ENCODE measurements around the gene CBX6. TPM values are rescaled to one million over a fixed set of nuclear protein-coding genes. Genes with fewer than 3 reads are reported as not detected.

The CBX6 gene
- total and polyA plus RNA-seq, 9 of the 15 experiments (the other 6 are each of a cell fraction or from before 2014, with no cell fraction given) = 0.75 to 31.6 (median 8.0) TPM

GRCh38 chr22:38823076-38823475 lies 48.9 kb downstream of the CBX6 start:
- Histone ChIP-seq H3K27me3 (ENCODE audit: control insufficient read depth in 2 of 2, insufficient read depth in 2 of 2, low read length in 2 of 2) (peaks cover 0 to 16% of the 10 kb centered on the region in 2 experiments; a peak in 3 of 5 replicates), H3K9ac (ENCODE audit: insufficient read depth in 1 of 2, low read depth in 2 of 2, low read length in 2 of 2) (no peak overlapping the region), H4K20me1 (replicated peaks; ENCODE audit: control insufficient read depth, insufficient read depth, low read length) (peaks cover 6% of the 10 kb centered on the region; the same call in 1 of the 2 replicates), H3K79me2 (ENCODE audit: control insufficient read depth, insufficient read depth, low read length) (no peaks in the 10 kb centered on the region), H3K4me3 (no peak overlapping the region), H3K4me1 (replicated peaks in 1 of 2; ENCODE audit: control insufficient read depth in 2 of 2, insufficient read depth in 2 of 2, low read length in 2 of 2) (no peaks in the 10 kb centered on the region; a peak in 1 of 5 replicates), H2AFZ (ENCODE audit: low read depth, low read length) (no peak overlapping the region), H3K27ac (ENCODE audit: extremely low read depth, low read depth, low read length) (no peak overlapping the region), H3K9me1 (ENCODE audit: control insufficient read depth, insufficient read depth, low read length) (no peaks in the 10 kb centered on the region), H3K9me3 (replicated peaks; ENCODE audit: control insufficient read depth, insufficient read depth, low read depth, low read length) (no peaks in the 10 kb centered on the region), H3K4me2 (ENCODE audit: insufficient read depth, low read length) (no peak overlapping the region), H3K36me3 (ENCODE audit: control insufficient read depth, insufficient read depth, low read length) (no peaks in the 10 kb centered on the region)
- no TSS peak for BruUV-seq (replicated peaks)
- CTCF ChIA-PET (ENCODE audit: low intra/inter-chr PET ratio) = no interaction called here
- intact Hi-C loops (cut with micrococcal nuclease) (no loop called here), in situ Hi-C loops (cut with MboI) (no loop called here)
- 9% methylated on average over 4 of the region's 4 CpGs for WGBS (ENCODE audit: insufficient coverage, low coverage, missing lambda C conversion rate)
- no peak for ATAC-seq
- DNase-seq (ENCODE audit: extremely low read depth in 1 of 4, low spot score in 3 of 4) = no peak
- TF ChIP-seq ZNF75A (CRISPR knock-in tag; IDR thresholded peaks at IDR 0.05) (no peak), TFE3 (CRISPR knock-in tag; IDR thresholded peaks at IDR 0.05) (no peak), ZBTB5 (IDR thresholded peaks at IDR 0.05) (no peak), KDM4B (IDR thresholded peaks at IDR 0.05; ENCODE audit: borderline replicate concordance in 2 of 2, low read depth in 1 of 2) (no peak), ZNF699 (CRISPR knock-in tag; IDR thresholded peaks at IDR 0.05; ENCODE audit: insufficient replicate concordance) (no peak), CHD1 (IDR thresholded peaks at IDR 0.05; ENCODE audit: low read length) (no peak), BRD4 (IDR thresholded peaks at IDR 0.05) (no peak), BDP1 (IDR thresholded peaks at IDR 0.05; ENCODE audit: insufficient read depth, insufficient read length) (no peak), TCF3 (CRISPR knock-in tag; IDR thresholded peaks at IDR 0.05) (no peak), GATA2 (CRISPR knock-in tag; IDR thresholded peaks at IDR 0.05) (no peak), HOXB6 (CRISPR knock-in tag; IDR thresholded peaks at IDR 0.05; ENCODE audit: borderline replicate concordance) (no peak), MEIS2 (IDR thresholded peaks at IDR 0.05; ENCODE audit: partially characterized antibody) (no peak), GTF3C2 (IDR thresholded peaks at IDR 0.05; ENCODE audit: borderline replicate concordance, extremely low read depth, insufficient read length) (no peak), ZNF764 (CRISPR knock-in tag; IDR thresholded peaks at IDR 0.05; ENCODE audit: low read depth) (no peak), RBM17 (IDR thresholded peaks at IDR 0.05; ENCODE audit: borderline replicate concordance, low read depth, low read length) (no peak), NFXL1 (CRISPR knock-in tag; IDR thresholded peaks at IDR 0.05) (no peak), PTBP1 (IDR thresholded peaks at IDR 0.05; ENCODE audit: low read depth, low read length) (no peak)
- POLR2A ChIA-PET = no interaction called here
- FAIRE-seq = no peak

Data from K562 (cell line).